GM12874 (cell line): ENCODE results near the gene PIGQ.

Experiments used
- CTCF ChIP-seq: IDR thresholded peaks from 2 replicates; pipeline ENCODE4 v1.5.1; 2011; ENCODE audit warnings: low read depth, mild to moderate bottlenecking, control low read depth, low read length, moderate library complexity; ENCODE audit not compliant: insufficient read depth

The PIGQ gene

GRCh38 chr16:630249-630814, 60.6 kb downstream of the PIGQ start:
- no peak for TF ChIP-seq CTCF

- TF ChIP-seq CTCF, result no peak
Observed at GRCh38 chr16:630815-631405, 61.1 kb downstream of the PIGQ start, which contains the start of gene WFIKKN1. Gene WFIKKN1 (plus strand): TSS chr16:630985. CDS start chr16:631254, 269 bp downstream.

- TF ChIP-seq CTCF, result no peak
Observed at GRCh38 chr16:631808-632358, 62.1 kb downstream of the PIGQ start.

- TF ChIP-seq CTCF, result no peak
Observed at GRCh38 chr16:632486-633335, 62.9 kb downstream of the PIGQ start.

- TF ChIP-seq CTCF, result no peak
Observed at GRCh38 chr16:633336-634050, 63.7 kb downstream of the PIGQ start.
